ENCODE measurements around the gene MSI2.

MSI2 gene

DNA sequence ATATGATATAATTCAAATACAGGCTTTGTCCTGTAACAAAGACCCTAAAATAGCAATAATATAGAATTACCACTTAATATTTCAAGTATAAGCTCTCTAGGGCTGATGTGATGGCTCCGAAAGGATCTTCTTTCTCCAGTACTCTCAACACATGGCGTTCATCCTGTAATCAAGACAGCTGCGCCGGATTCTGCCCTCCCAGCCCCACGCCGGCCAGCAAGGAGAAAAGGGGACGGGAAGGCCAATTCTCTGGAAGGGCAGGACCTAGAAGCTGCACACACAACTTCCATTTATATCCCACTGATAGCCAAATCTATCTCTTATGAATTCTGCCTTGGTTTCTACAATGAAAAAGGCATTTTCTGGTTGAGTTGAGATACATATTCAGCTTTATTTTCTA, 456.8 kb downstream of the MSI2 start:
- DNase-seq: no peak

DNA sequence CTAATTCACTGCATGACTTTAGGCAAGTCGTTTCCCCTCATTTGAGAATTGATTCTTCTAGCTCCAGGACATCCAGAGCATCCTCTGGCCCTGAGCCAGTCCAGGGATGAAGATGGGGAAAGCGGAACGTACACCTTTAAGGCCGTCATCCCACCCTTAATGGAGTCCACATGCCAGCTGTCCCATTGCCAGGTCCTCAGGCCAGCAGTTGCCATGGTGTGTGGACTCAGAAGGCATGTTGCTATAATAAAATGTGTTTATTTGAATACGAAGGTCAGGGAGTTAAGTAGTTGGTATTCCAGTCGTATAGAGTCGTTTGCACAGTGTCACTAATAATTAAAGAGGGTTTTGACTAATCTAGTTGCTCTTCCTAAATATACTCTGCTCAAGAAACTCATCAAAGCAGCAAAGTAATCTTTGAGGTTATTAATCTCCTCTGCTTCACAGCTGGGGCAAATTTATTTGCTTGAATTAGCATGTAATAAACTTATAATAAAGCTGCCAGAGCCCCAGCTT, 458.4 kb downstream of the MSI2 start:
- no peak for DNase-seq

DNA sequence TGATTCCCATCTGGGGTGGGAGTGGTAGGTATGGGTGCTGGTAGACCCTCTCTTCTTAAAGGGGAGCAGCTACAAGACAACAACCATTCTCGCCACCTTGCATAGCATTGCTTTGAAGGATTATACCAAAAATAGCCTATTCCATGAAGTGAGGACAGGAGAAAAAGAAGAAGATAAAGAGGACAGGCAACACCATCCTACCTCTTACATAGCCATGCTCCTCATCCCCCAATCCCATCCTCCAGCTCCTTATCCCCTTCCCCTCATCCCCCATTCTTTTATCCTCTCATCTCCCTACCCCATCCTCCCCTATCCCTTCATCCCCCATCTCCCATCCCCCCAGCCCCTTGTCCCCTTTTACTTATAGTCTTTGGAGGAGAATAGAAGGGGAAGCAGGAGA, 459.7 kb downstream of the MSI2 start:
- DNase-seq: no peak

DNA sequence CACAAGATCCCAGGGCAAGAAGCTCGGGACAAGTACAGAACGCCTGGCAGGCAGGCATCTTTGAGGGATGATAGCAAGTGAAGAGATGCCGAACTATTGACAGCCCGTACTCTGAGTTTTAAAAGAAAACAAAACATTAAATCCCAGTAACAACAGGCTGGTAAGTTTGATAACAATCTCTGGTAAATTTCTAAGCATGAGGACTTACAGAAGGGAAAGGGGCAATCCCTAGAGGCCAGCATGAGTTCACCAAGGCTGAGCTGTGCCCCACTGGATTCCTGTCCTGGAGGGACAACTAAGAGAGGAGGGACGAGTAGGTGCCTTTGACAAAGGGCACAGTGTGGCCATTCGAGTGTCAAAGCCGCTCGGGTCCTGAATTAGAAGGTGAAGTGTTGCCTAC, 462.6 kb downstream of the MSI2 start:
- no peak for DNase-seq

DNA sequence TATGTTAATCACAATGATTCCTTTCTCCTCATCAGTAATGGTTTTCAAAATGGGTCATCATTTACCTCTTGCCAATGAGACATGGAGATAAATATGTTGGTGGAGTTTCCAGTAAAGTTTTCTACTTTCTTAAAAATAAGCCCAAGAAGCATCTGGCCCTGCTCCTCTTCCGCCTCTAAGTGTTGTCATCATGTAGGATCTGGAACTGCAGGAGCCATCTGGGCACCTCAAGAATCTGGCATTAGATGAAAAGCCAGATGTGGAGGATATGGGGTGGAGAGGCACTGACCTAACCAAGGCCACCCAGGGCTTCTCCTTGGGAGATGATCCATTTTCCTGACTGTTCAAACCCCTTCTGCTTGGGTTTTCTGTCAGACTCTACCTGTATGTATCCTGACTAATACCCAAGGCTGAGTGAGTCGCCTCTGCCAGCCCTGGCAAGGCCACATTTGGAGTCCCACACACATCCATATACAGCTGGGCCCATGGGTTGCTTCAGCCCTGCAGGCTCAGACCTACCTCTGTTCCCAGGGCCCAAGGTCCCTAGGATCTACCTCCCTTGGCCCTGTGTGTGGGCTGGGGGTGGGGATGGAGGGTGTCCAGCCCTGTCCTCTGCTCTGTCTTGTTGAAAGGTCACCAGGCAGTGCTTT, 464.2 kb downstream of the MSI2 start:
- DNase-seq: no peak

DNA sequence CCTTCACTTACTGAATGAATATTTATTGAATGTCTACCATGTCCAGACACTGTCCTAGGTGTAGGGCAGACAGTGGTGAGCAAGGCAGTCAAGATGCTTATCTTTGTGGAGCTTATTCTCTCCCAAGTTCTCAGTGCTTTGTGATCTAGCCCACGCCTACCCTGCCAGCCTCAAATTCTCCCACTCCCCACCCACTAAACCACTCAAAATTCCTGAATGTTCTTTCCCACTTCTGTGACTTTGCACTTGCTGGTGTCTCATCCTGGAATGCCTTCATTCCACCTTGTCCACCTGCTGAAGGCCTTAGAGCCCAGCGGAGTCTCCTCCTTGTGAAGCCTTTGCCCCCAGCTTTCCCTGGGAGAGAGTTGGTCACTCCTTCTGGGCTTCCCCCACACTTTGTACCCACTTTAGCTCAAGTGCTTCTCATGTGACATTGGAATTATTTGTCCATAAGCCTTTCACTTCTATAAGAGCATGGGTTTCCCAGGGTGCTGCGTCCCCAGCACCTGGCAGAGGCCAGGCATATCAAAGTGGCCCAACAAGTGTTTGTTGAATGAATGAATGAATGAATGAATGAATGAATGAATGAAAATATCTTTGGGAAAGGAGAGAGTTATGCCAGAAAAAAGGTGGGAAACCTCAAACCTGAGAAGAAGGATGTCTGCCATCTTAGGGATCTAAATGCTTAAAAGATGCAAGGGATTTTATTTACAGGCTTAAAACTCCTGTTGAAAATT, 465.8 kb downstream of the MSI2 start:
- DNase-seq: no peak

DNA sequence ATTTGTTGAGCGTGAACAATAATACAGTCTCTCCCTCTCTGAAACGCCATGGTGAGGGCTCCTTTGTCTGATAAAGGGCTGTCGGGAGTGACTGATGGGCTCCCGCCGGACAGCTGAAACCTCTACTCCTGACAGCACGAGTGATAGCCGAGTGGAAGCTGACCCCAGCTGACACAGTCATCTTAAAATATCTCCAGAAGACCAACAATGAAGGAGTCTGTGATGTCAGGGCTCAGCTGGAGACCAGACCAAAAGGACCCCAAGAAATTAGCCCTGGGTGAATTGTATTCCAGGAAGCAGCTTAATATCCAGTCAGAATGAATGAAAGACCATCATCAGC, 466.4 kb downstream of the MSI2 start:
- DNase-seq: no peak

DNA sequence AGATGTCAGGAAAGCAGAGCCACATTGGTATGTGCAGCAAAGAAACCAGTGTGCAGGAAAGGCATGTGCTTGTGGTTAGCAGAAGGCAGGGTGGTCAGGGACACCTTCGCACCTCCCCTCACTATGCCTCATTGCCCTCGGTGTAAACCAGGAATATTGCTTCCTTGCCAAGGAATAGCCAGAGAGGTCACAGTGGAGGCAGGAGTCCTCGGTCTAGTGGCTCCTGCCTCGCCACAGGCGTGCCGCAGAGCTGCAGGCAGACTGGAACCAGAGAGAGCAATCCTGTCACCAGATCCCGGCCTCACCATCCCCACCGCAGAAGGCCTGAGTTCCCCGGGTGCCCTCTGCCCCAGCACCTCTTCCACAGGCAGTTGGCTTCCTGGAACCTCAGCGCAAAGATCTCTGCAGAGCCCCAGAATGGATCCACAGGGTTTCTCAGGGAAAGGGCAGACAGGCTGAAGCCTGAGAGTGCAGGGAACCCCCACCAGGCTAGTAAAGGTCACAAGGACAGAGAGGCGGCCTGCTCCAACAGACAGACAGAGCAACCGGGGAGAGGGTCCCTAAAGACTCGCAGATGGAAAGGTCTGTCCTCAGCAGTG, 467.2 kb downstream of the MSI2 start:
- no peak for DNase-seq

DNA sequence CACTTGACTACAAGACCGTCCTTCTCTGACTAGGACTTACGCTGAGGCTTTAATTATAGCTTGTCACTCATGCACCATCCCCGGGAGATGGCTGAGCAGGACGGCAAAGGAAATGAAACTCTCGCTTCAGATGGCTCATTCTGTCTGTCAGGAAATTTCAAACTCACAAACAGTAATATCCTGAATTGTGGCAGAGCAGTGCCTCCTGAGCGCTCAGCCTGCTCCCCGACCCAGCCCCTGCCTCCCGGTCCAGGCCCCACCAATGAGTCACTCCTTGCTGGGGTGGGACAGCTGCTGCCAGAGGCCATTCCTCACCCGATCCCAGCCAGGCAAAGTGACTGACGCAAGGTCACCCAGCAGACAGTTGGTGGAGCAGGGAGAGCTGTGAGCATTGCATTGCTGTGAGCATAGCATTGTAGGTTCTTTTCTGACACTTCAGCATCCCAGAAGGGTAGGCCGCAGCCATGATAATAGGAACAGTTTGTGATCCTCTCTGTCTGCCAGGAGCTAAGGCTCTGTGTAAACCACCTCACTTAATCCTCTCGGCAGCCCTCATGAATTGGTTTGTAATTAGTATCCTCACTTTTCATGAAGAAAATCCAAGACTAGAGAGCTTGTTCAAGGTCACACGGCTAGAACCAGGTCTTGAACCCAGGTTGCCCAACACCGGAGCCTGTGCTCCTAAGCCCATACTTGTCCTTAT, 467.9 kb downstream of the MSI2 start:
- DNase-seq: no peak

DNA sequence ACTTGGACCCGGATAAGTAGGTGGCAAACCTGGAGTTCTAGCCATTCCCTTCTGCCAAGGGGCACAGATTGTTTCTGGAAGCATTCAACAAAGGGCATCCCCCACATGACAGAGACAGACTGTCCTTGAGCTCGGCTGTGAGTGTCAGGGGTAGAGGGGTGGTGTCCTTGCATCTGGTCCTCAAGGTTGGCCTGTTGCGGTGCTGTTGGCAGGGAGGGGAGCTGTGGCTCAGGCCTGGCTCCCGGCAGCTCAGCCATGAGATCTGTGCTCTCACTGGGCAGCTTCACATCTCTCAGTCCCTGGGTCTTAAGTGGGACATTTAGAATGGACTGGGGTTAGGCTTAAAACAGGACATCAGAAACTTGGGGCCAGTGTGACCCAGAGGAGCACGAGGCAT, 468.4 kb downstream of the MSI2 start:
- DNase-seq: no peak

DNA sequence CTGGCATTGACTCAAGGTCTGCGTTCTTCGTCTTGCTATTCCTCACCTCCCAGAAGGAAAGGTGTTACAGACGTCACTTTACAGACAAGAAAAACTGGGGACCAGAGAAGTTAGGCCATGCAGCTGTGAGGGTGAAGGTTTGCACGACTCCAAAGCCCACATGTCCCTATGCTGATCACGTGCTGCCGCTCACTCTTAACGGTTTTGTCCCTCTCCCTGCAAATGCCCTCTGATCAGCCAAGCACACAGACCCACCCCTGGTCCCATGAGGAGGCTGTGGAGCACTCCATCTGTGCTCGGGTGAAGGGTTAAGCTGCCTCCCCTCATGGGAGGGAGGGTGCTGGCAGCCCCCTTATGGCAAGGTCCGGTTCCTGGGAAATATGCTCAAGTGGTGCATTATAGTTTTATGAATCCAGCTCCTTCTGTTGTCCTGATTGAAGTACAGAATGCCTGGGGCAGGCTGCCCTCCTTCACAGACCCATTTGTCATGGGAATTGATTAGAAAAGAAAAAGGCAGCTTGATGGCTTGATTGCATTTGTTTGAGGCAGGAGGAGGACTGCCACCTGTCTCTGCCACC, 470.0 kb downstream of the MSI2 start:
- no peak for DNase-seq

DNA sequence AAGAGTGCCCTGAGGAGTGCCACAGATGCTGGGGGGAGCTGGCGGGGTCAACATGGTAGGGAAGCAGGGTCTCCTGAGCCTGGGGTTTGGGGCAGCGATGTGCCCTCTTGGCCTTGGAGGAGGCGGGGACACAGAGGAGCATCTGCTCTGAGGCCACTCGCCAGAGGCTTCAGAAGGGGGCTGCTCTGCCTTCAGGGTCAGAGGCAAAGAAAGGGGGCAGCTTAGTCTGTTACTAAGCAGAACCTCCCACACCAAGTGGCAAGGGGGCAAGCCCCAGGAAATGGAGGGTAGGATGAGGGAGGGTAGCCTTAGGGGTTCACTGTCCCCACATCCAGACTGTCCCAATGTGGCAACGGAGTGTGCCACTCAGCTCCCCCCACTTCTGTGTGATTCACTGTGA, 470.5 kb downstream of the MSI2 start:
- no peak for DNase-seq

DNA sequence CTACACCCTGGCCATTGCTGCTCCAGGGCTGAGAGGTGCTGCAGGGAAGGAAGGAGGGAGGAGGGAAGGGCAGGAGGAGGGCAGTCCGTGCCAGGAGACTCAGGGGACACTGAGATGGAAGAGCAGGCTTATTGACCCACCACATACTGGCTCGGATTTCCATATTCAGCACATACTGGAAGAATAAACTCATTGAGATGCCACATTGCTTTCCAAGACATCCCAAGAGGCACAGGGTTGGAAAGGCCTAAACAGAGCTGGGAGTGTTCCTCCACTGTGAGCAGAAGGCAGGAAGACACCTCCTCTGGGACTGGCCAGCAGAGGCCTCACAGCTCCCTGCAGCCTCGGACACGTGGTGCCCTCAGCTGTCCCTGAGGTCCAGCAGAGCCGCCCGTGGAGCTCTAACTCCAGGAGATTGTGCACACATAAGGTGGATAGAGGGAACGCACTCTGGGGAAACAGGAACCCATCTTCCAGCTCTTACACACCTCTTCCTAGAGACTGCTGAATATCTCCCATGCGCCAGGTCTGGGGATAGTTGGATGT, 471.4 kb downstream of the MSI2 start:
- no peak for DNase-seq

DNA sequence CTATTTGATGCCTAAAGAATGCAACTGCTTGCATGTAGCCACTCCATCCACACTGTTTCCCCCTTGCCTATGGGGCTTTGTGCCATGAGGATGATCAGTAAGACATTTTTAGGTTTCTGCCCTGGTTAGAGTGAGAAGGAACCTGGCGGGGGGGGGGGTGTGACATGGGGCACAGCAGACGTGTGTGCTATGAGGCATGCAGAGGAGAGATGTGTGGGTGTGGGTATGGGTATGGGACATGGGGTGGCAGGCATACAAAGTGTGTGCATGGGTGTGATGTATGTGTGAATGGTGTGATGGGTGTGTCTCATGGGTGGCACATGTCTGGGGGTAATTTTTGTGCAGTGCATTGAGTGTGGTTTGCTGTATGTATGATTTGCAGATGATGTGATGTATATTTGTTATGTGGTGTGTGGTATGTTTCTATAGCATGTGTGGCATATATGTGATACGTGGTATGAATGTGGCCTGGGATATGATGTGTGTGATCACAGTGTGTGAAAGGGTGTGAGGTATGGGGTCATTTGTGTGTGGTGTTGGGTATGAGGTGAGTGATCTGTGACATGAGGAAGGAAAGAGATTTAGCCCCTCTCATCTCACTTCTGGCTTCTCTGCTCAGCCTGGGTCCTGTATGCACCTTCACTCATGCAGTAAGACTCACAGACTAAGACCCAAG, 473.8 kb downstream of the MSI2 start:
- DNase-seq: no peak

DNA sequence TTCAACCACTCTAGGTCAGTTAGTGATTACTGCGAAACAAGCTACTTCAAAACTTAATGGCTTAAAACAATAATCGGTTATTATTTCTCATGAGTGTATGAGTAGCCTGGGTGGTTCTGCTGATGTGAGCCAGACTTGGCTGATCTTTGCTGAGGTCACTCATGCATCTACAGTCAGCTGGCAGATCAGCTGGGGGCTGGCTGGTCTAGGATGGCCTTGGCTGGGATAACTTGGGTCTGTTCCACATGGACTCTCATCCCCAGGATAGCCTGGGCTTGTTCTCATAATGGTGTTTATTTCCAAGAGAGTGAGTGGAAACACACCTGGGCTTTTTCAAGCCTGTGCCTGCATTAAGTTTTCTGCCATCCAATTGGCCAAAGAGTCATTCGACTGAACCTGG, 475.7 kb downstream of the MSI2 start:
- DNase-seq: no peak

DNA sequence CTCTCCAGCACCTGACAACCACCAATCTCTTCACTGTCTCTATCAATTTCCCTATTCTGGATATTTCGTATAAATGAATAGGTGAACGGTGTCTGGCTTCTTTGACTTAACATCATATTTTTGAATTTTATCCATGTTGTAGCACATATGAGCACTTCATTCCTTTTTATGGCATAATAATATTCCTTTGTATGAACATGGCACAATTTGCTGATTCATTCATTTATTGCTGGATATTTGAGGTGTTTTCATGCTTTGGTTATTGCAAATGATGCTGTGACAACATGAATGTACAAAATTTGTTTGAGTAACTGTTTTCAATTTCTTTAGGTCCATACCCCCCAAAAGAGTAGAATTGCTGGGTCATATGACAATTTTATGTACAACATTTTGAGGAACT, 476.8 kb downstream of the MSI2 start:
- no peak for DNase-seq
